HG03045 (cell line): ENCODE data around the gene PCBP3.
"Not testable (repeated sequence)": the region's sequence is repeated elsewhere in the genome, so short reads cannot be mapped to it uniquely, and the experiment has no call there.

Experiments
- ATAC-seq: cut with Tn5 transposase; IDR thresholded peaks from one replicate; pipeline ENCODE4 v1.9.1; 2021; ENCODE audit warnings: mild to moderate bottlenecking, moderate library complexity; ENCODE audit not compliant: unreplicated experiment

PCBP3 gene

DNA sequence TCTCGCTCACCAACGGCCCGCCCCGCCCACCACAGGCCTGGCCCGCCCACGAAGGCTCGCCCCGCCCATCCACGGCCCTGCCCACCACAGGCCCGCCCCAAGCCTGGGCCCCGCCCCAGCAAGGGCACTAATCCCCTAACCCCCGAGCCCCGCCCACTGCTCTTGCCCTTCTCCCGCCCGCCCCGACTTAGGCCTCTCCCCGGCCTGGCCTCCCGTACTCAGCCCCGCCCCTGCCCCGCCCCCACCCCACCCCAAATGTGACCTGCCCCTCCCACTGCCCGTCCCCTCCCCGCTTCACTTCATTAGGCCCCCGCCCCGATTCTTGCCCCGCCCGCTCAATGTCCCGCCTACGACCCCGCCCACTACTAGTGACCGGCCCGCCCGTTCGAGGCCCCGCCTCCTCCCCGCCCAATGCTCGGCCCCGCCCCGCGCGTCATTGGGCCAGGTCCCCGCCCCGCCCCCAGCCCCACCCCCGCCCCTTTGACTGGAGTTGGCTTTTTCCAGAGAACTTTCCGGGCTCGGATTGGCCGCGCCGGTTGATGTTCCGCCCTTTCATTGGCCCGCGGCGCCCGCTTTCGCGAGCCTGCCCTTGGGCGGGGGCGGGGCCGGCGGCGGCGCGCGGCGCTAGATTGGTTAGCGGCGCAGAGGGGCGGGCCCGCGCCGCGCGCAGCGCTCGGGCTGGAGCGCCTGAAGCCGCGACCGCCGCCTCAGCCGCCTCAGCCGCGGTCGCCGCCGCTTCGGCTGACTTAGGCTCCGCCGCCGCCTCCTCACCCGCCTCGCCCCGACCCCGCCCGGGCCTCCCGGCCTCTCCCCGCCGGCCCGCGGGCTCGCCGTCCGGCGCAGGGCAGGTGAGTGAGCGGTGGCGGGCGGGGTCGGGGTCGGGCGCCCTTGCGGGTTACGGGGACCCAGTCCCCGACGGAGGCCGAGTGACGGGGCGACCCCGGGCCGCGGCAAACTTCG, at the start of gene PCBP3:
Gene PCBP3 (plus strand): TSS at position 705 of the 960 bp plus-strand sequence. CDS start 206,361 bp downstream, outside the sequence.
- ATAC-seq = peak; percentile 76

DNA sequence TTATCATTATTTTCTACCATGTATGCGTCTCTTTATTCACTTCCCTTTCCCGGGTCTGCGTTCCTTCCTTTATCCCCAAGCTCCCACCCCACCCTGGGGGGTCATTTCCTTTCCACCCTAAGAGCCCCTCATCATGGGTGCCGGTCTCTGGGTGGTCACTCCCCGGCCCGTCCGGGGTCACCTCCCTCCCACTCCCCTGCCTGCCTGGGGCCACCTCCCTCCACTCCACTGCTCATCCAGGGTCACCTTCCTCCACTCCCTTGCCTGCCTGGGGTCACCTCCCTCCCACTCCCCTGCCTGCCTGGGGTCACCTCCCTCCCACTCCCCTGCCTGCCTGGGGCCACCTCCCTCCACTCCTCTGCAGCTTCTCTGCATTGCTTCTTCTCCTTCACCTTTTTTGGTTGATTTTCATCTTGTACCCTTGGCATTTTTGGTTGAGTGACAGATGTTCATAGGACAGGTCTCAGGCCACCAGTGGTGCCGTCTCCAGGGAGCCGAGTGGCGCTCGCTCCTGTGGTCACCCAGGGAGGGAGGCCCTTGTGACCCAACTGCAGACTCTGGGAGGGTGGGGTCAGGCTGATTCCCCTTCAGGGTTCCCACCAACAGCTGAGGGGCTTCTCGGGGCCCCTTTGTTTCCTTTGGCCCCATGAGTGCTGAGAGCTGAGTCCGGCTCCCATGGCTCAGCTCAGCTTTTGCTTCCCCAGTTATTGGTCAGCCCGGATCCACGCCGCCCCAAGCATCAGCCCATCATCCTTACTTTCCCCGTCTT, 48.6 kb upstream of the PCBP3 start:
- ATAC-seq = no peak

DNA sequence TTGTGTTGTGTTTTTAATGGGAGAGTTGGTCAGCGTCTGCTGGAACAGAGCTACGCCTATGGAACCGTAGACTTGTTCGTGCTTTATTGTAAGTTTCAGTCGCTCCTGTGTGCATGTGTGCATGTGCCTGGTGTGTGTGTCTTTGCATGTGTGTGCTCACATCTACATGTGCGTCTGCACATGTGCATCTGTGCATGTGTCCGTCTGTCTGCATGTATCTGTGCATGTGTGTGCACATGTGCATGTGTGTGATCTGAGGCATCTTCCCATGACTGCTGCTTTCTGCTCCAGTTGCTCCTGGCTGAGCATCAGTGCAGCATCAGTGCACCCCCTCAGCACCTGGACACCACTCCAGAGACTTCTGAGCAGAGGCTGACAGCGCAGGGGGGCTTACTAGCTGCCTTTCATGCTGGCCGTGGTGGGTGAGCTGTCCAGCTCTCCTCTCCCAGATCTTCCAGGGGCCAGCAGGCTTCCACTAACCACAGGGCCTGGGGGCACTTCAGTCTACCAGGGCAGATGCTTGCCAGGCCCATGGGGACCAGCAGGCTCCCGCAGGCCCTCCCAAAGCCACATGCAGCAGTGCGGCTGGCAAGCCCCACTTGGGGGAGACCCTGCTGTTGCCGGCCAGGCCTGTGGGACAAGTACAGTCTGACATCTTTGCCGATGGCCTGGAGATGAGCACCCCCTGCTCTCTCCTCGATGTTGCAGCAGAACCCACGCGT, 47.8 kb upstream of the PCBP3 start:
- no peak for ATAC-seq

DNA sequence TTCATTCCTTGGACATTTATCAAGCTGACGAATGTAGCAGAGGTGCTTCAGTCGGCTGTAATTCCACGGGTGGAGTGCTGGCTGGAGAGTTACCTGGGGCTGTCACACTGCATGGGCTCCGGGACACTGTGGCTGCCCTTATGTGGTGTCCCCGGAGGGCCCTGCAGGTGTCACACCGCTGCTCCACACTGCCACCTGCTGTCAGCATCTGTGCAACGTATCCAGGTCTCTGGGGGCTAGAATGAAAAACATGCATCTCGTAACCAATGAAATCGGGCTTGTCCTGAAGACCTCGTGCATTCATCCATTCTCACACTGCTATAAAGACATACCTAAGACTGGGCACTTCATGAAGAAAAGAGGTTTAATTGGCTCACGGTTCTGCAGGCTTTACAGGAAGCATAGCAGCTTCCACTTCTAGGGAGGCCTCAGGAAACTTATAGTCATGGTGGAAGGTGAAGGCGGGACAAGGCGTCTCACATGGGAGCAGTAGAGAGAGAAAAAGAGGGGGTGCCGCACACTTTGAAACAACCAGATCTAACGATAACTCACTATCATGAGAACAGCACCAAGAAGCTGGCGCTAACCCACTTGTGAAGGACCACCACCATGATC, 46.7 kb upstream of the PCBP3 start:
- ATAC-seq = no peak

DNA sequence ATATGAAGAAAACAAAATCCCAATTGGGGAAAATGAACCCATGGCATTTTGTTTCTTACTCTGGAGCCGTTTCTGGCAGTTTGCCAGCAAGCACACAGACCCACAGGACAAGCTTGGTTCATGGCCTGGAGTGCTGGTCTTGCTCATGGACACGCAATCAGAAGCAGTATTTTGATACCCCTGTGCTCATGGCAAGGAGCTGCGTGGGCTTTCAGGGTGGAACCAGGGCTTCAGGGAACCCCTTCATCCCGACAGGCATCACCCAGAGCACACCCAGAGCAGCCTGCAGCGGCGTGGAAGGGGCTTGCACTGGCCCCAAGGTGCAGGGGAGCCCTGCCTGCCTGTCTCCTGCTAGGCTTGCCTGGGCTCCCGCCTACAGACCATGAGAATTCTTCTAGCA, 45.4 kb upstream of the PCBP3 start:
- no peak for ATAC-seq

DNA sequence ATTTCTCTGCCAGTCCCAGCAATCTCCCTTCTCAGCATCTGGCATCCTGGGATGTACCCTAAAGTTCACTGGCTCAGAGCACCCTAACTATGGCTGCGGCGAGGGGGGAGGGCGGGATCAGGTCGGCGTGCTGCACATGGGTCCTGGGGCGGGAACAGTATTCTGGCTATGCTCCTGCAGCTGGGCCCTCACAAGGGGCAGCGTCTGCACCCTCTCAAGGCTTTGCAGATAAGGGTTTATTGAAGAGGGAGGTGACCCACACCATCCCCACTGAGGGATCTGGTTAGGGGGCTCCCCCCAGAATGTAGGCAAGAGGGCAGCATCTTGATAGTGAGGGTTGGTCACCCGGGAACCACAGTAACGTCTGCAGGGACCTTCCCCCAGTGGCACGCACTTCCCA, 44.9 kb upstream of the PCBP3 start:
- no peak for ATAC-seq

DNA sequence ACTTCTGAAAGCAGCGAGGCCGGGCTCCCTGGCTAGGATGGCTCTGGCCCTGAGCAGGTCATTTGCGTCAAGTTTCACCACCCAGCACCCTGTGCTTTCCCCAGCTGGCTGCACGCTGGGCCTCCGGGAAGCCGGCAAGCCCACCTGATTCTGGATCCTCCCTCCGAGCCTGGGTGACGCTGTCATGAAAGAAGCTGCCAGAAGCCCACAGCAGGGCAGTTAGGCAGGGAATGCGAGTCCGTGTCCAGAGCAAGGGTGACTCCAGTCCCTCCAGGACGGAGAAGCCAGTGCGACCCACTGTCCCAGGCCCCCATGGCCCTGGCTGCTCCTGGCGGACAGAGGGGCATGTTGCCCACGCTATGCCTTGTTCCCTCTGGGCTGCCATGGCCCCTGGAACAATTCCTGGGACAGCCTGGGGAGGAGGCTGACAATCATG, 44.4 kb upstream of the PCBP3 start:
- ATAC-seq = no peak

DNA sequence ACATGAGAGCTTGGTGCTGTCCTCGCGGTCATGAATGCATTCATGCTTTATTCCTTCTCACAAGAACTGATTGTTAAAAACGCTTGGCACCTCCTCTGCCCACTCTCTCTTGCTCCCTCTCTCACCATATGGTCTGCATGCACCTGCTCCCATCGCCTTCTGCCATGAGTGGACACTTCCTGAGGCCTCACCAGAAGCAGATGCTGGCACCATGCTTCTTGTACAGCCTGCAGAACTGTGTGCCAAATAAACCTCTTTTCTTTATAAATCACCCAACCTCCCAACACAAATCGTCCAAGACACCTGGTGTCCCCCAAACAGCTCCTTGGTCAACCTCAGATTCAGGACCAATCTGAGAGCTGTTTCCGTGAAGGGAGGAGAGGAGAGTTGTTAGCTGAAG, 43.3 kb upstream of the PCBP3 start:
- no peak for ATAC-seq

DNA sequence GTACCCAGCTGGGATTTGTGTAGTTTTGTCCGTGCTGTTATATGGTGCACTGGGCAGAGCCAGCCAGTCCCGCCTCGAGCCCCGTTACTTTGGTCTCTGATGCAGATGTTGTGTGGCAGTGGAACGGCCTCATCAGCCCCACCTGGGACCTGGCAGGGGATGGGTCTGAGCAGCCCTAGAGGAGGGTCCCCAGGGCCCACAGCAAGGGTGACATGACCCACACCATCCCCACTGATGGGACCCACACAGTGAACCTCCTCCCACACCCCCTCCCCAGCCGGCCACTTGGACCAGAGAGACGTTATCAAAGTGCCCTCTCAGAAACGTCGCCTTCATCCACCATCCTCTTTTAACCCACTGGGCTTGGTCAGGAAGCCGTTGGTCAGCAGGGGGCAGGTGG, 42.0 kb upstream of the PCBP3 start:
- no peak for ATAC-seq

DNA sequence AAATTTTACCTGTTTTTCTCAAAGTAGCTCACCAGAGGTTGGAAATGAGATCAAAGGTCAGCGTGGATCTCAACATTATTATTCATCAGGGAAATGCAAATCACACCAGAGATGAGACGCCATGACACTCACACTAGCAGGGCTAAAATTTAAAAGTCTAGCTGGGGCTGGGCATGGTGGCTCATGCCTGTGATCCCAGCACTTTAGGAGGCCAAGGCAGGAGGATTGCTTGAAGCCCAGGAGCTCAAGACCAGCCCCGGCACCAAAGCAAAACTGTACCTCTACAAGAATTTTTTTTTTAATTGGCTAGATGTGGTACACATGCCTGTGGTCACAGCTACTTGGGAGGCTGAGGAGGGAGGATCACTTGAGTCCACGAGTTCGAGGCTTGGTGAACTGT, 41.4 kb upstream of the PCBP3 start:
- ATAC-seq = no peak

DNA sequence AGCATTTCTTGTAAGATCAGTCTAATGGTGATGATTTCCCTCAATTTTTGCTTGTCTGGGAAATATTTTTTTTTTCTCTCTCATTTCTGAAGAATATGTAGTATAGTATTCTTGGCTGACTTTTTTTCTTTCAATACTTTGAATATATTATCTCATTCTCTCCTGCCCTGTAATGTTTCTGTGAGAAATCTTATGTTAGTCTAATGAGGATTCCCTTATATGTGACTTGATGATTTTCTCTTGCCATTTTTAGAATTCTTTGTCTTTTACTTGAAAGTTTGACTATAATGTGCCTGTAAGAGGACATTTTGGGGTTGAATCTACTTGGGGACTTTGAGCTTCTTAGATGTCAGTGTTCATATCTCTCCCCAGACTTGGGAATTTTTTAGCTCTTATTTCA, 40.0 kb upstream of the PCBP3 start:
- ATAC-seq = no peak

DNA sequence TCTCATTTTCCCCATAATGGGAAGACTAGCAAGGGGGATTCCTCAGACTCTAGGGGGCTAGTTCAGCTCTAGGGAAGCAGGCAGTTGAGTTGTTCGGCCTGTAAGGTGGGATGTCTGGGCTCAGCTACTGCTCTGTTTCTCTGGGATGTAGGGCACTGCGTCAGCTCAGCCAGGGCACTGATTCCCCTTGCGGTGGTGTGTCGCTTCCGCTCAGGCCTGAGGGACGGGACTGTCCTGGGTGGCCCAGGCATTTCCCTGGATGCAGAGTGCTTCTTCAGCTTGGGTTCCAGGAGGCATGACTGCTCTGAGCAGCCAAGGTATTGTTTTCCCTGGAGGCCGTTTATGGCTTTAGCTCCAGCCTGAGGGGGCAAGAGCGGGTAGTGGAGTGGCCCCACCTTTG, 38.8 kb upstream of the PCBP3 start:
- not testable (repeated sequence) for ATAC-seq

DNA sequence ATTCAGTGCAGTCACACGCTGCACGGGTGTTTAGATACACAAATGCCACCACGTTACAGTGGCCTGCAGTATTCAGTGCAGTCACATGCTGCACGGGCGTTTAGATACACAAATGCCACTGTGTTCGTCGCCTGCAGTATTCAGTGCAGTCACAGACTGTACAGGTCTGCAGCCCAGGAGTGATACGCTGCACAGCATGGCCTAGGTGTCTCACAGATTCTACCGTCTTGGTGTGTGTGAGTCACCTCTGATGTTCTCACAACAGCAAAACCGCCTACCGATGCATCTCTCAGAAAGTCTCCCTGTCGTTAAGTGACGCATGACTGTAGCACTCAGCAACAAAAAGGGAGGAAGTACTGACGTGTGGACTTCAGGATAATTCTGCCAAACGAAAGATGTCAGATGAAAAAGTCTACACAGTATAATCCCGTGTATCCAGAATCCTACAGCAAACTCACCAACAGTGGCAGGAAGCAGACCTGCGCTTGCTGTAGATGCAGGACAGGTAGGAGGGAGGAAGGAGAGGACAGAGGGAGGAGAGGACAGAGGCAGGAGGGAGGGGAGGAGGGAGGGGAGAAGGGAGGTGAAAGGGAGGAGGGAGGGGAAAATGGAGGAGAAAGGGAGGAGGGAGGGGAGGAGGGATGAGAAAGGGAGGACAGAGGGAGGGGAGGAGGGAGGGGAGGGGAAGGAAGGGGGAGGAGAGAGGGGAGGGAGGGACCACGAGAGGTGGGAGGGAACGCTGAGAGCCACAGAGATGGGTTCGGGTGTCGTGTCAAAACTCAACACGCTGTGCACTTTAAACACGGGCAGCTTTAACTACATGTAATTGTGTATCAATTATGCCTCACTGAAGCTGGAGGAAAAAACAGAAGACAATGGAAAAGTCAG, 36.3 kb upstream of the PCBP3 start:
- ATAC-seq = no peak

DNA sequence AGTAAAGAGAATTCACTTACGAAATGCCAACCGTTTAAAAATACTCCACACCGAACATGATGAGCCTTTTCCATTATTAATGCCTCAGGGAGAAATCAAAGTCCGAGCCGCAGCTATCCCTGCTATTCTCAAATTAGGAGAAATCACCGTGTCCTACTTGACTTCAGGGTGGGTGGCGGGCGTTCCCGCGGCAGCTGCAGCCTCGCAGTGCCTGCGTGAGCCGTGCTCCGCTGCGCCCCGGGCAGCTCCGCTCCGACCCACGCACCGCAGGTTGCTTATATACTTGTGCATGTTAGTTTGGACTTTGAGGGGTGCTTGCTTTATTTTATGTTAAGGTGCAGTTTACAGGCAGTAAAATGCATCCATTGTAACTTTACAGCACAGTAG, 35.6 kb upstream of the PCBP3 start:
- no peak for ATAC-seq

DNA sequence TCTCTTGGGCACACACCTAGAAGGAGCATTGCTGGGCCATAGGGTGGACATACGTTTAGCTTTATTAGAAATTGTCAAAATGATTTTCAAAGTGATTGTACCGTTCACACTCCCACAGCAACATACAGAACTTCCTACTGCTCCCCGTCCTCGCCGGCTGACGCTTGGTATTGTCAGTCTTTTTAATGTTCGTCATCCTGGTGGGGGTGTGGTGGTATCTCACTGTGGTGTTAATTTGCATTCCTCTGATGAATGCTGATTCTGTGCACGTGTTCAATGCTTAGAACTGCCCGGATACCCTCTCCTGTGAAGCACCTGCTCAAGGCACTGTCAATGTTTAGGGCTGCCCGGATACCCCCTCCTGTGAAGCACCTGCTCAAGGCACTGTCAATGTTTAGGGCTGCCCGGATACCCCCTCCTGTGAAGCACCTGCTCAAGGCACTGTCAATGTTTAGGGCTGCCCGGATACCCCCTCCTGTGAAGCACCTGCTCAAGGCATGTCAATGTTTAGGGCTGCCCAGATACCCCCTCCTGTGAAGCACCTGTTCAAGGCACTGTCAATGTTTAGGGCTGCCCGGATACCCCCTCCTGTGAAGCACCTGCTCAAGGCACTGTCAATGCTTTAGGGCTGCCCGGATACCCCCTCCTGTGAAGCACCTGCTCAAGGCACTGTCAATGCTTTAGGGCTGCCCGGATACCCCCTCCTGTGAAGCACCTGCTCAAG, 34.6 kb upstream of the PCBP3 start:
- not testable (repeated sequence) for ATAC-seq

DNA sequence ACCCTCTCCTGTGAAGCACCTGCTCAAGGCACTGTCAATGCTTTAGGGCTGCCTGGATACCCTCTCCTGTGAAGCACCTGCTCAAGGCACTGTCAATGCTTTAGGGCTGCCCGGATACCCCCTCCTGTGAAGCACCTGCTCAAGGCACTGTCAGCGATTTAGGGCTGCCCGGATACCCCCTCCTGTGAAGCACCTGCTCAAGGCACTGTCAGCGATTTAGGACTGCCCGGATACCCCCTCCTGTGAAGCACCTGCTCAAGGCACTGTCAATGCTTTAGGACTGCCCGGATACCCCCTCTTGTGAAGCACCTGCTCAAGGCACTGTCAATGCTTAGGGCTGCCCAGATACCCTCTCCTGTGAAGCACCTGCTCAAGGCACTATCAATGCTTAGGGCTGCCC, 33.9 kb upstream of the PCBP3 start:
- not testable (repeated sequence) for ATAC-seq

DNA sequence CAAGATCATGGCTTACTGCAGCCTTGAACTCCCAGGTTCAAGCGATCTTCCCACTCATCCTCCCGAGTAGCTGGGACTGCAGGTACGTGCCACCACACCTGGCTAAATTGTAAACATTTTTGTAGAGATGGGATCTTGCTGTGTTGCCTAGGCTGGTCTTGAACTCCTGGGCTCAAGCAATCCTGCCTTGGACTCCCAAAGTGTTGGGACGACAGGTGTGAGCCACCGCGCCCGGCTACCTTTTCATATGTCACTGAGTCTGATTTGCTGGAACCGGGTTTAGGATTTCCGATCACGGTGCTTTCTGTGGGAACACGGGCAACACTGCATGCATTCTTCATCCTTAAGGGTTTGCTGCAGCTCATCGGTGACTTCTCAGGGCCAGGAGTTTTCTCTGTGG, 32.2 kb upstream of the PCBP3 start:
- no peak for ATAC-seq

DNA sequence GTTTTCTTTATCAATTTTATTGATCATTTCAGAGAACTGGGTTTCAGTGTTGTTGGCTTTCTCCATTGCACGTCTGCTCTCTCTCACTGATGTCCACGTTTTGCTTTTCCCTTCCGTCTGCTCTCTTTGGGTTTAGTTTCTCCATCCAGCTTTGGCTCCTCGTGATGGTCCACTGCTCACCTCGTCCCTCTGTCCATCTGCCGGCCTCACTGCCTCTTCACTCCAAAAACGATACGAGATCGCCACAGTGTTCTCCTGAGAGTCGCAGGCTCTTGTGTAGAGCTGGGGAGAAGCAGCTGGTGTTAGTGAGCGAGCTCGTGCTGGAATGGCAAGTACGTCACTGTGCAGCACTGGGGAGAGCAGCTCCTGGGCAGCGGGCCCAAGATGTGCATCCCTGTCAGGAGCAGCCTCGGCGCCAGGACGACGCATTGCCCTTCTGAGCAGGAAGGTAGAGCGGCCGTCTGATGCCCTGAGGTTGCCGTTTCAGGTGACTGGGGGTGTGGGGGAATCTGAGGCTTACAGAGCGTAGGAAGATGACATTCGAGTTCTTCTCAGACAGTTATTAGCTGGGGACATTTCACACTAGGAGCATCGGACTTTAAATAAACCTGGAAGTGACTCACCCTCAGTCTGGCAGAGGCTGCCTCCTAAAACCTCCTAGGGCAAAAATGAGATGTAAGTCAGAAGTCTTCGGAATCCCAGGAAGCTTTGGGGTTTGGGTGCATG, 31.4 kb upstream of the PCBP3 start:
- ATAC-seq = no peak

DNA sequence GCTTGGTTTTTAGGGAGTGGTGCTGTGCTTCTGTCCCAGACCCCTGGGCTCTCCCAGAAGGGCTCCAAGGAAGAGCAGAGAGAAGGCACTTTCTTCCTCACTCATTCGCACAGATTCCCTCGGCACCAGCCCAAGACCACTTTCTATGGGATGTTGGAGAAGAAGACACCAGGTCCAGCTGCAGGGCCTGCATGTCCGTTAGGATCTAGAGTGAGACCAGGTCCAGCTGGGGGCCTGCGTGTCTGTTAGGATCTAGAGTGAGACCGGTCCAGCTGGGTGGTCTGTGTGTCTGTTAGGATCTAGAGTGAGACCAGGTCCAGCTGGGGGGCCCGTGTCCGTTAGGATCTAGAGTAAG, 30.9 kb upstream of the PCBP3 start:
- ATAC-seq = not testable (repeated sequence)
